GM12892 (cell line): ENCODE measurements around the gene KPRP.

Experiments
- POLR2A ChIP-seq: IDR thresholded peaks from 2 replicates; pipeline ENCODE4 v1.6.1; 2011; ENCODE audit warnings: low read depth, low read length, control low read depth
- POLR2AphosphoS5 ChIP-seq: IDR thresholded peaks from 2 replicates; pipeline ENCODE4 v1.6.1; 2011; ENCODE audit warnings: low read depth, low read length, control low read depth
- TAF1 ChIP-seq: IDR thresholded peaks from 2 replicates; pipeline ENCODE4 v1.6.1; 2011; ENCODE audit warnings: low read depth, mild to moderate bottlenecking, control low read depth, low read length, borderline replicate concordance

DNA sequence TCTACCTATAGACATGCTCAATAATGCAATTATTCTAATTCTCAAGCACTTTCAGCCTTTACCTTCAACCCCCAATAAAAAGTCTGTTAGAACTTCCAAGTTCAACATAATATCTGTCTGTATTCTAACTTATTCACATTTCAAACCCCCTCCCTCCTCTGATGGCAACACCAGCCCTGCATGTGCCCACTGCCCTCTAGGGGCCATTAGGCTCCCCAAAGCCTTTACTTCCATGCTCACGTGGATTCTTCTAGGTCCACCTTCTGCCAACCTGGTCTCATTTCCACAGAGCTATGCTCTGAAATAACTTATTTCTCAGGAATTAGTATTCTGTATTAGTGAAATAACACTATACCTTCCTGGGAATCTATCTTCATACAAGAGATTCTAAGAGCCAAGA is 22.2 kb upstream of the KPRP start:
- TF ChIP-seq POLR2AphosphoS5 (no peak), POLR2A (no peak), TAF1 (no peak)
